HG03565 (cell line): ENCODE data around the gene DGKB.

Experiments
- ATAC-seq: cut with Tn5 transposase; IDR thresholded peaks from one replicate; pipeline ENCODE4 v1.9.1; 2021; ENCODE audit warnings: mild to moderate bottlenecking, moderate library complexity; ENCODE audit not compliant: unreplicated experiment

The DGKB gene

DNA sequence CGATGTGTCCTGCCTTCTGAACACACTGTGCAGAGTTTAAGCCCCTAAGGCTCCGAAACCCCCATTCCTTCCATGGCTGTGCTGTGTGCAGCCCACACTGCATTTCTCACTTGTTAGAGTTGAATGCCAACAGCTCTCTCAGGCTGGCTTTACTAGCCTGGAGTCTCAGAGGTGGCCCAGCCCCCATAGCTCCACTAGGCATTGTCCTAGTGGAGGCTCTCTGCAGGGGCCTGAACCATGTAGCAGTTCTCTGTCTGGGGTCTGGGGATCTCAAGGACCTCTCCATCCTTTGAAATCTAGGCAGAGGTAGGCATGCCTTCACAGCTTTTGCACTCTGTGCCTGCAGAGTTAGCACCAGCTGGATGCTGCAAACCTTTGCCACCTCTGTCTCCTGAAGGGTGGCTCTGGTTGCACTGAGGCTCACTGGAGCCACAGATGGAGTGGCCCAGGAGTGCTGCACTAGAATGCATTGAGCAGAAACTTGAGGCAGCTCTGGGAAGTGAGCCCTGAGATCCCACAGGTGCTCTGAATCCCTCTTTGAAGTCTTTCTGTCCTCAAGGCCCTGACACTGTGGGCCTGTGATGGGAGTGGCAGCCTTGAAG lies 301.7 kb downstream of the DGKB start:
- no peak for ATAC-seq

DNA sequence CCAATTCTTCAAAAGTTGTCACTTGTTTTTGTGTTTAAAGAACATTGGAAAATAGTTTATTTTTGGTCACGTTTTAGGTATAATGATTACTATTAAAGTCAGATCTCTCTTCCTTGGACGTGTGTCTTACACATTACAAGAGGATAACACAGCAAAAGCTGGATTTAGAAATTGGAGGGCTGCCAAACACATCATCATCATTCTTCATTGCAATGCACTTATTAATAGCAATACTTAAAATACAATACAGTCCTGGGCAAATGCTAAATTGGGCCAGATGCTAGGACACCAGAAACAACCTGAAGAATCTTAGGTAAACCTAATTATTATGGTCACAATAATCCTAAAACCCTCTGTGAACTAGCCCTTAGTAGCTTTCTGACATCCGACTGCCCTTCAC lies 303.6 kb downstream of the DGKB start:
- ATAC-seq = no peak

DNA sequence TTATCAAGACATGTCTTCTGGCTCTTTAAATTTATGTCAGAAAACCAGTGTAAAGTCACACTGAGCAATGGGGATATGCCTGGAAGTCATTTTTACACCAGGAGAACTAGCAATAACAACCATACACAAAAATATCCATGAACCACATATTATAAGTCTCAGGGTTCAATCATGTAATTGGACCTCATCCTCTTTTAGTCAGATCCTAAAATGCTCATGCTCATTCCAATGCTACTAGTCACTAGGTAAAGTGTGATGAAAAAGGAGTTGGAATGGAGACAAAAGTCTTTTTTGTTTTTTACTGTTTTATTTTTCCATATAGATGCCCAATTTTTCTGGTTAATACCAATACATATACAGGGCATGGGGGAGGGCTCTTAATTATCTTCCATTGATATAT lies 306.1 kb downstream of the DGKB start:
- ATAC-seq = no peak

DNA sequence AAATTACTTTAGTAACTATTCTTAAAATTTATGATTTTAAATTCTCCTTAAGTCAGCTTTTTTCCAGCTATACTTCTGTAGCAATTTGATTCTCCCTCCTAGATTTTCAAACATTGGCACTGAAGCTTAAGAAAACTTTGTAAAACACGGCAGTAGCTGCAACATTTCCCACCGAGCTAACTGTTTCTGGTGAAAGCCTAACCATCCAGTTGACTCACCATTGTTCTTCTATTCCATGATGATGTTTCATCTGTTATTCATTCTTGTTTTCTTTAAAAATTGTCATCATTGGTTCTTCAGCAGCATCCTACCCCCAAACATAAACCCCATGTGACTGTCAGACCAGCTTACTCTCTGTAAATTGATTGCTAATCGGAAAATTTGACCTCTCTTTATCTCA lies 312.3 kb downstream of the DGKB start:
- ATAC-seq = no peak

DNA sequence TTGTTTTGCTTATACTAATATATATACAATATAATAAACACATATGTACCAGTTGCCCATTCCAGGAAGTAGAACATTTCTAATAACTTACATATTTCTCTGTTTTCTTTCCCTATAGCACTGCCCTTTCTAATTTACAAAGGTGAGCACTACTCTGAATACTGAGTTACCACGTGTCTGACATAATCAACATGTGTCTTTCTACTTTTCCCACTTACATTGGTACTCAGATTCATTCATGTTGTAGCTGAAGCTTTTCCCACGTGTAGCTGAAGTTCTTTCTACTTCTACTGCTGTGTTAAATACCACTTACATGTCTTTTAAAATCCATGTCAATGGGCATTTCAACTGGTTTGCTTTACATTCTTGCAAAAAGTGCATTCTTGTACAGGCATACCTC lies 317.3 kb downstream of the DGKB start:
- ATAC-seq = no peak

DNA sequence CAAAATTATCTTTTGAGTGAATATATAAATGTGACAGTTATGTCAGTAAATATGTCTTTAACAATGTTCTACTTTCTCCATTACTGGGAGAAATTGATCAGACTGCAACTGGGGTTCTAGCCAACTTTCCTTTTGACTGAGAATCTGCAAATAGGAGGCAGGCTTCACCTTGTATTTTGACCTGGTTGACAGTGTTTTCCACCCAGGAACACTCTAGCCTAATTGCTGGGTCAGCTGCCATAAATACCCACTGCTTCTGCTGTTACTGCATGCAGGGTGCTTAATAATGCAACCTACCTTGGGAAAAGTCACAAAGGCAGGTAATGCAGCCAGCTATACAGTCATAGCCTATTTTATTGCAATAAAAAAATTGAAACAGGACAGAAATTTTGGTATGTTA lies 319.0 kb downstream of the DGKB start:
- ATAC-seq = no peak

DNA sequence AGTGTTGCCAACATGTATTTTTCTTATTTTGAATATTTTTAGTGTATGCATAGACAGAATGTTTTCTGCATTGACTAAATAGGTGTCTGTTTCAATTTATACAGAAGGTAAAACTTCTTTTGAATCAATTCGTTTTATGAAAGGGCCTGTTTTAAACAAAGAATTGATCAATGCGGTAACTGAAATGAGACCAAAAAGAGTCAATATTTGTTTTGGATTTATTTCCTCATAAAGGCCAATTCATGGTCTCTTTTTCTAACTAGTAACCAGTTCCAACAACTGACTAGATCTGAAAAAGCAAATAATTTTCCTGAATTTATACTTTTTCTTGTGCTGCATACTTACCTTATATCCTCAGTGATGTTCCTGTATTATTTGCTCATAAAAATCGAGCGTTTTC lies 320.5 kb downstream of the DGKB start:
- ATAC-seq = no peak

- no peak for ATAC-seq
Observed at GRCh38 chr7:14579971-14580370, 322.6 kb downstream of the DGKB start.

DNA sequence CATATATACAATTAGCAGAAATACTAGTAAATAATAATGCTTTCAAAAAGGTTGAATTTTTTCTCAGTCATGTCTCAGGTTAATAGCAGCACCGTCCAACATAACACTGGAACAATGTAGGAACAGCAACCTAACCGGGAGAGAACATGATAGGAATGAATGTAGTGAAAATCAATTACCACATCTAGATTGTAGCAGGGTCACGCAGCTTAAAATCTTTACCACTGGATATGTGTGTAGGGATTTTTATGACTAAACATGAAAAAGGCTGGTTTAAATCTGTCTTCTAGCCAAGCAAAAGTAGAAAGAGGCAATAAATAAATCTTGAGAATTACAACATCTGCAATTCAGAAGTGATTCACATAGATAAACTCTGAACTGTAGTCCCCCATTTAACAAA lies 326.0 kb downstream of the DGKB start:
- no peak for ATAC-seq

- ATAC-seq = no peak
Observed at GRCh38 chr7:14570750-14571607, 331.6 kb downstream of the DGKB start.

- ATAC-seq = no peak
Observed at GRCh38 chr7:14552060-14552459, 350.5 kb downstream of the DGKB start.

DNA sequence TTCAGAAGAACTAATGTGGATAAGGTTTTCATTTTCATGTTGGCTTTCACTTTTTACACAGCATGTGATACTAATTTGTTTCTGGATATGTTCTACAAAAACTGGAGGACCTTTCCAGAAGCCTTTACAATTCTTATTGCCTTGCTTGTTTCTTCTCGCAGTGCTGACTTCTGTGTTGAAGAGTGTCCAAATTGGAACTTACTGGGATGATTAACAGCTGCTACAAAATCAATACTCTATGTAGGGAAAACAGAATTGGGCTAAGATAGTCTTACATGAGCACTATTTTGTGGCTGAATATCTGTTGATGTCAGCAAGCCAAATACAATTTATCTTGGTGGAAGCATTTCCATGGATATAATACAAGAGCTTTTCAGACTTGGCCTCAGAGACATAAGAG lies 351.2 kb downstream of the DGKB start:
- ATAC-seq = no peak

- no peak for ATAC-seq
Observed at GRCh38 chr7:14542624-14543023, 359.9 kb downstream of the DGKB start.

GRCh38 chr7:14521183-14521582 lies 381.4 kb downstream of the DGKB start:
- no peak for ATAC-seq

- no peak for ATAC-seq
Observed at GRCh38 chr7:14510268-14510667, 392.3 kb downstream of the DGKB start.

DNA sequence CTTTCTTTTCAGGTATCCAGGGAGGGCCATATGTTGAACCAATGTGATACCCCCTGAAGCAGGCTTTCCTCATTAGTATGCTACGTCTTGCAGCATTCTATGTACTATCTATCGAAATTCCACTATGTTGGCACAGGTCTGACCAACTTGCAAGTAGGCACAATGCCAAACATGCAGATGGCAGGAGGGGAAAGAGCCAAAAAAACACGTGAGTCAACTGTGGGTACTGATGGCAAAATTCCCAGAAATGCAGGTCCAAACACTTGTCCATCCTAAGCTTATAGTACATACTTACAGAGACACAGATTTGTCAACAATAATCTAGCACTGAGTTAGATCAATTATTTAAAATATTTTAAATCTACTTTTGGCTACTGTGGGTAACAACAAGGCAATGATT lies 394.9 kb downstream of the DGKB start:
- no peak for ATAC-seq

DNA sequence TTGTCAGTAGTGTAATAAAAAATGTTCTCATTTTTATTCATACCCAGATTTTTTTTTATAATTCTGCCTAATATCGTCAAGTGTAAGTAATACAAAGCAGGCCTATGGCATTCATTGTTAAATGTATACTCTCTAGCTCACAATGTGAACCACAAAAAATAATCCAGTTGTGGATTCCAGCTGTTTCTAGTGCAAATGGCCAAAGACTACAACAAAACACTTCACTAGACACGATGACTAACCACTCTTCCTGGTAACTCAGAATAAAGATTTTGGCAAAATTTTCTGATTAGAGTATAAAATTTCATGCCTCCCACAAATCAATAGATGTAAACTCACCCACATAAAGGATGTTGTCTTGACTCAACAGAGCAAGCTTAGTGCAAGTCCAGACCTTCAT lies 396.6 kb downstream of the DGKB start:
- ATAC-seq = no peak

GRCh38 chr7:14504134-14504533 lies 398.4 kb downstream of the DGKB start:
- no peak for ATAC-seq

GRCh38 chr7:14503623-14504022 lies 398.9 kb downstream of the DGKB start:
- ATAC-seq = no peak

DNA sequence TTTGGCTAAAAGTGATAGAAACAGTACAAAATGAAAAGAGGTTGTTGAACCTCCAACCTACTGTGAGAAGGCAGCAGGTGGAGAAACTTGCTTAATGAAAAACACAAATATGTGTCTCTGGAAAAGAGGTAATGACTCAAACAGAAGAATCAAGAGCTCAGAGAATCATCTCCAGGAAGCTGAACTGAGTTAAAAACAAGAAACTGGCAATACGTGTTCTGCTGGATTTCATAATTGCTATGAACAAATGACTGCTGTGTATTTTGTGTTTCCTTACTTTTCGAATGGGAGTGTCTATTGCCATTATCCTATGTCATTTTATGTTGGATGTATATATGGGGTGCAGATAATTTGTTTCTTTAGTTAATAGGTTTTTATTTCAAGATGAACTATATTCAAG lies 401.1 kb downstream of the DGKB start:
- ATAC-seq = no peak

GRCh38 chr7:14497390-14497789 lies 405.2 kb downstream of the DGKB start:
- ATAC-seq = no peak

DNA sequence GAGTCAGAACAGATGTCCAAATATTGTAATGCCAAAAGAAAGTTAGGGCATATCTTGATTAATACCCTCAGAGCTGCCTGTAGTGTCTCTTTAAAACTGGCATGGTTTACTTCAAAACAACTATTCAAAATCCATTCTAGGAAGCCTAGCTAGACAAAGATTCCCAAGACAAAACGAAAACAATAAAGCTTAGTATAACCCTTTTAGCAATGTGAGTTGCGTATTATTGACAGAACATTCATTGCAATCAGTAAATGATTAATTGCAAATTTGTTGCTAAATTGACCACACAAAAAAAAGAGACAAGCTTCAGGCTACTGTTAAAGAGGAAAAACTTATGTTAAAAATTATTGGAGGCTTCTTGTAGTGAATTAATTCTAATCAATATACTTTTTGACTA lies 406.9 kb downstream of the DGKB start:
- ATAC-seq = no peak
